SK-N-SH treated with all-trans-retinoic acid at 6 μM for 48 hours (cell line): ENCODE data around the gene GRIK4.

Source experiments
- ATAC-seq: fragments of 200-7000 bp; cut with Tn5 transposase; 3 replicates; pipeline ENCODE4 v1.9.1; 2020; ENCODE audit warnings: mild to moderate bottlenecking, moderate library complexity
- ARNTL ChIP-seq: fragments of 450-650 bp; formaldehyde crosslinking; IDR thresholded peaks from 2 replicates; pipeline ENCODE4 v1.5.0; 2020; ENCODE audit warnings: low read depth, mild to moderate bottlenecking, moderate library complexity, borderline replicate concordance
- BACH2 ChIP-seq: fragments of 250-450 bp; sonication (Bioruptor Pico); IDR thresholded peaks from 2 replicates; pipeline ENCODE4 v1.9.0; 2021; ENCODE audit warnings: mild to moderate bottlenecking, borderline replicate concordance
- CSDC2 ChIP-seq: fragments of 250-450 bp; sonication (Bioruptor Pico); IDR thresholded peaks from 2 replicates; pipeline ENCODE4 v1.5.0; 2020; ENCODE audit warnings: mild to moderate bottlenecking, moderate library complexity
- ESRRG ChIP-seq: fragments of 250-450 bp; sonication (Bioruptor Pico); IDR thresholded peaks from 2 replicates; pipeline ENCODE4 v1.6.1; 2021; ENCODE audit warnings: mild to moderate bottlenecking
- GLIS3 ChIP-seq: fragments of 250-450 bp; sonication (Bioruptor Pico); IDR thresholded peaks from 2 replicates; pipeline ENCODE4 v1.5.0; 2020; ENCODE audit warnings: mild to moderate bottlenecking, moderate library complexity
- ISL1 ChIP-seq: fragments of 250-450 bp; sonication (Bioruptor Pico); IDR thresholded peaks from 2 replicates; pipeline ENCODE4 v2.1.2; 2022; ENCODE audit warnings: mild to moderate bottlenecking, moderate library complexity
- OSR1 ChIP-seq: fragments of 250-450 bp; sonication (Bioruptor Pico); IDR thresholded peaks from 2 replicates; pipeline ENCODE4 v1.8.0; 2022; ENCODE audit warnings: moderate library complexity, mild to moderate bottlenecking, inconsistent platforms
- RARB ChIP-seq: fragments of 250-450 bp; sonication (Bioruptor Pico); IDR thresholded peaks from 2 replicates; pipeline ENCODE4 v1.8.0; 2021; ENCODE audit warnings: mild to moderate bottlenecking, moderate library complexity
- SNAI2 ChIP-seq: fragments of 250-450 bp; sonication (Bioruptor Pico); IDR thresholded peaks from 2 replicates; pipeline ENCODE4 v1.5.0; 2020; ENCODE audit warnings: mild to moderate bottlenecking, moderate library complexity
- TCF4 ChIP-seq: fragments of 250-450 bp; sonication (Bioruptor Pico); IDR thresholded peaks from 2 replicates; pipeline ENCODE4 v1.8.0; 2021; ENCODE audit warnings: mild to moderate bottlenecking, moderate library complexity, borderline replicate concordance
- TOX ChIP-seq: fragments of 250-450 bp; sonication (Bioruptor Pico); IDR thresholded peaks from 2 replicates; pipeline ENCODE4 v1.8.0; 2021; ENCODE audit warnings: mild to moderate bottlenecking, moderate library complexity, borderline replicate concordance
- TSHZ2 ChIP-seq: fragments of 250-450 bp; sonication (Bioruptor Pico); IDR thresholded peaks from 2 replicates; pipeline ENCODE4 v1.5.0; 2020; ENCODE audit warnings: mild to moderate bottlenecking, moderate library complexity
- ZC3H10 ChIP-seq: fragments of 250-450 bp; sonication (Bioruptor Pico); IDR thresholded peaks from 2 replicates; pipeline ENCODE4 v1.5.1; 2021; ENCODE audit warnings: mild to moderate bottlenecking, moderate library complexity
- ZFP3 ChIP-seq: fragments of 250-450 bp; sonication (Bioruptor Pico); IDR thresholded peaks from 2 replicates; pipeline ENCODE4 v1.5.0; 2020; ENCODE audit warnings: mild to moderate bottlenecking, moderate library complexity
- ZFP30 ChIP-seq: fragments of 450-650 bp; formaldehyde crosslinking; IDR thresholded peaks from 2 replicates; pipeline ENCODE4 v1.5.0; 2022; ENCODE audit warnings: mild to moderate bottlenecking, moderate library complexity
- ZNF565 ChIP-seq: fragments of 450-650 bp; formaldehyde crosslinking; conservative IDR thresholded peaks from 2 replicates; pipeline ENCODE4 v1.5.0; 2020; ENCODE audit warnings: low read depth, mild to moderate bottlenecking, moderate library complexity
- ZNF70 ChIP-seq: fragments of 450-650 bp; formaldehyde crosslinking; IDR thresholded peaks from 2 replicates; pipeline ENCODE4 v1.5.0; 2020; ENCODE audit warnings: mild to moderate bottlenecking, moderate library complexity
- ZNF8 ChIP-seq: fragments of 450-650 bp; formaldehyde crosslinking; IDR thresholded peaks from 2 replicates; pipeline ENCODE4 v1.5.0; 2020; ENCODE audit warnings: mild to moderate bottlenecking, moderate library complexity
- TF ChIP-seq, protein P1 (sequence below): fragments of 250-450 bp; sonication (Bioruptor Pico); IDR thresholded peaks from 2 replicates; pipeline ENCODE4 v1.5.1; 2020; ENCODE audit warnings: low read depth, mild to moderate bottlenecking, moderate library complexity
- TF ChIP-seq, protein P2 (sequence below): fragments of 250-450 bp; sonication (Bioruptor Pico); IDR thresholded peaks from 2 replicates; pipeline ENCODE4 v1.8.0; 2020; ENCODE audit warnings: mild to moderate bottlenecking, moderate library complexity, borderline replicate concordance
- TF ChIP-seq, protein P3 (sequence below): fragments of 250-450 bp; sonication (Bioruptor Pico); IDR thresholded peaks from 2 replicates; pipeline ENCODE4 v1.5.1; 2021; ENCODE audit warnings: mild to moderate bottlenecking, moderate library complexity

Gene GRIK4

DNA sequence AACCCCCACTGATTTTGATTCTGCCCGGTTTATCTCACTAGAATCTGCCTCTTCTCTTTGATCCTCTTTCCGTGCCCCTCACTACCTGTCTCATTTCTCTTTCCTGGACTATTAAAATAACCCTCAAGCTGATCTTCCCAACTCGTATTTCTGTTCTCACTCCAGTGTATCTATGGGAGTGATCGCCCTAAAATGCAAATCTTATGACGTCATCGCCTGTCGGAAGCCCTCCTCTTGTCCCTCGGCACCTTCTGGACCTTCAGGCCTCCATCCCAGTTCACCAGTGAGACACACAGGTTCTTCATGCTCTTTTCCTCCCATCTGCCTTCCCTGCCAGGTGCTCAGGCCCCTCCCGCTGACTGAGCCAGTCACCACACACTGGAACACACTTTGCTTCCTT lies 277.8 kb downstream of the GRIK4 start:
- ATAC-seq, result no peak
- TF ChIP-seq ZC3H10 (no peak), ZNF70 (no peak), ZNF565 (CRISPR knock-in tag) (no peak), ZFP30 (no peak), CSDC2 (CRISPR knock-in tag) (no peak), TCF4 (no peak), TOX (CRISPR knock-in tag) (no peak), RARB (CRISPR knock-in tag) (no peak), SNAI2 (CRISPR knock-in tag) (no peak)

DNA sequence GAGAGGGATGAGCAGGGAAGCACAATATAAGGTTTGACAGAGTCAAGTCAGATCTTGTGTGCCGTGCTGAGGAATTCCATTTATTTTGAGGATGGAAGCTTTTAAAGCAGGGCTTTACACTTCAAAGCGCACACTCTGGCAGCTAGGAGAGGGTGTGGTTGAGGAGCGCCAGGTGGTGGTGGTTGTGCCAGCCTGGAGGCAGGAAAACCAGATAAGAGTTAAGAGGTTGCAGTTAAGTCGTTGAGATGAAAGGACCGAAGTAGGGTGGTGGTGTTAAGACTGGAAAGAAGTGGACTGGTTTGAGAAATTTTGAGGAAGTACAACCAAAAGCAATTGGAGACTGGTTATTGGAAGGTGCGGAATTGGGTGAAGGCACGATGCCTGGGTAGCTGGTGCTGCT lies 280.8 kb downstream of the GRIK4 start:
- no peak for TF ChIP-seq ZFP30
- TF ChIP-seq ZNF70, result no peak
- TF ChIP-seq, protein P1, sequence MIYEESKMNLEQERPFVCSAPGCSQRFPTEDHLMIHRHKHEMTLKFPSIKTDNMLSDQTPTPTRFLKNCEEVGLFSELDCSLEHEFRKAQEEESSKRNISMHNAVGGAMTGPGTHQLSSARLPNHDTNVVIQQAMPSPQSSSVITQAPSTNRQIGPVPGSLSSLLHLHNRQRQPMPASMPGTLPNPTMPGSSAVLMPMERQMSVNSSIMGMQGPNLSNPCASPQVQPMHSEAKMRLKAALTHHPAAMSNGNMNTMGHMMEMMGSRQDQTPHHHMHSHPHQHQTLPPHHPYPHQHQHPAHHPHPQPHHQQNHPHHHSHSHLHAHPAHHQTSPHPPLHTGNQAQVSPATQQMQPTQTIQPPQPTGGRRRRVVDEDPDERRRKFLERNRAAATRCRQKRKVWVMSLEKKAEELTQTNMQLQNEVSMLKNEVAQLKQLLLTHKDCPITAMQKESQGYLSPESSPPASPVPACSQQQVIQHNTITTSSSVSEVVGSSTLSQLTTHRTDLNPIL (CRISPR knock-in tag), result no peak
- no peak for TF ChIP-seq ESRRG (CRISPR knock-in tag)
- no peak for TF ChIP-seq ZC3H10
- TF ChIP-seq ZFP3 (CRISPR knock-in tag), result no peak
- TF ChIP-seq ARNTL (CRISPR knock-in tag), result no peak
- no peak for TF ChIP-seq ZNF8 (CRISPR knock-in tag)
- no peak for TF ChIP-seq SNAI2 (CRISPR knock-in tag)
- TF ChIP-seq ISL1 (CRISPR knock-in tag), result no peak
- TF ChIP-seq CSDC2 (CRISPR knock-in tag), result no peak
- no peak for TF ChIP-seq GLIS3
- no peak for TF ChIP-seq RARB (CRISPR knock-in tag)
- TF ChIP-seq, protein P2, sequence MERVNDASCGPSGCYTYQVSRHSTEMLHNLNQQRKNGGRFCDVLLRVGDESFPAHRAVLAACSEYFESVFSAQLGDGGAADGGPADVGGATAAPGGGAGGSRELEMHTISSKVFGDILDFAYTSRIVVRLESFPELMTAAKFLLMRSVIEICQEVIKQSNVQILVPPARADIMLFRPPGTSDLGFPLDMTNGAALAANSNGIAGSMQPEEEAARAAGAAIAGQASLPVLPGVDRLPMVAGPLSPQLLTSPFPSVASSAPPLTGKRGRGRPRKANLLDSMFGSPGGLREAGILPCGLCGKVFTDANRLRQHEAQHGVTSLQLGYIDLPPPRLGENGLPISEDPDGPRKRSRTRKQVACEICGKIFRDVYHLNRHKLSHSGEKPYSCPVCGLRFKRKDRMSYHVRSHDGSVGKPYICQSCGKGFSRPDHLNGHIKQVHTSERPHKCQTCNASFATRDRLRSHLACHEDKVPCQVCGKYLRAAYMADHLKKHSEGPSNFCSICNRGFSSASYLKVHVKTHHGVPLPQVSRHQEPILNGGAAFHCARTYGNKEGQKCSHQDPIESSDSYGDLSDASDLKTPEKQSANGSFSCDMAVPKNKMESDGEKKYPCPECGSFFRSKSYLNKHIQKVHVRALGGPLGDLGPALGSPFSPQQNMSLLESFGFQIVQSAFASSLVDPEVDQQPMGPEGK, result no peak
- no peak for TF ChIP-seq TCF4
- no peak for TF ChIP-seq OSR1 (CRISPR knock-in tag)
- TF ChIP-seq BACH2, result no peak
- no peak for TF ChIP-seq TOX (CRISPR knock-in tag)
- no peak for TF ChIP-seq ZNF565 (CRISPR knock-in tag)
- TF ChIP-seq, protein P3, sequence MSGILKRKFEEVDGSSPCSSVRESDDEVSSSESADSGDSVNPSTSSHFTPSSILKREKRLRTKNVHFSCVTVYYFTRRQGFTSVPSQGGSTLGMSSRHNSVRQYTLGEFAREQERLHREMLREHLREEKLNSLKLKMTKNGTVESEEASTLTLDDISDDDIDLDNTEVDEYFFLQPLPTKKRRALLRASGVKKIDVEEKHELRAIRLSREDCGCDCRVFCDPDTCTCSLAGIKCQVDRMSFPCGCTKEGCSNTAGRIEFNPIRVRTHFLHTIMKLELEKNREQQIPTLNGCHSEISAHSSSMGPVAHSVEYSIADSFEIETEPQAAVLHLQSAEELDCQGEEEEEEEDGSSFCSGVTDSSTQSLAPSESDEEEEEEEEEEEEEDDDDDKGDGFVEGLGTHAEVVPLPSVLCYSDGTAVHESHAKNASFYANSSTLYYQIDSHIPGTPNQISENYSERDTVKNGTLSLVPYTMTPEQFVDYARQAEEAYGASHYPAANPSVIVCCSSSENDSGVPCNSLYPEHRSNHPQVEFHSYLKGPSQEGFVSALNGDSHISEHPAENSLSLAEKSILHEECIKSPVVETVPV (CRISPR knock-in tag), result no peak
- no peak for ATAC-seq

- ATAC-seq, result no peak
These were observed 281.6 kb downstream of the GRIK4 start for GRCh38 chr11:120793150-120793549.

More at GRCh38 chr11:120793150-120793549, 281.6 kb downstream of the GRIK4 start:
- TF ChIP-seq ZNF565 (CRISPR knock-in tag) (no peak), BACH2 (no peak), TOX (CRISPR knock-in tag) (no peak), ZNF70 (no peak), ZFP3 (CRISPR knock-in tag) (no peak), TSHZ2 (CRISPR knock-in tag) (no peak), ISL1 (CRISPR knock-in tag) (no peak)
- TF ChIP-seq, protein P3 (CRISPR knock-in tag), result no peak
